Calu3 (cell line): ENCODE results near the gene KIF3C. TPM values are rescaled to one million over a fixed set of nuclear protein-coding genes. Genes with fewer than 3 reads are reported as not detected.

Experiments used
- BruUV-seq: library from RNA; stranded (reverse); fragments of 400-500 nt; replicated peaks from 2 replicates; lab custom pipeline; 2021; lab: Mats Ljungman, UMichigan
- CTCF ChIA-PET: fragments of 300-600 bp; sonication (Branson Sonifier 250); formaldehyde crosslinking; loops from one replicate; lab custom pipeline; 2022; ENCODE audit warnings: antibody characterized with exemption; lab: Charles Lee
- DNase-seq: peaks from one replicate; pipeline ENCODE4 v3.0.0; 2022
- H3K27ac Mint-ChIP-seq: one replicate; pipeline ENCODE4 v1.8.0; 2022; ENCODE audit warnings: mixed read lengths; ENCODE audit not compliant: unreplicated experiment
- H3K27me3 Mint-ChIP-seq: one replicate; pipeline ENCODE4 v1.8.0; 2022; ENCODE audit warnings: mixed read lengths; ENCODE audit not compliant: unreplicated experiment
- H3K36me3 Mint-ChIP-seq: one replicate; pipeline ENCODE4 v1.8.0; 2022; ENCODE audit warnings: mild to moderate bottlenecking, moderate library complexity, mixed read lengths; ENCODE audit not compliant: insufficient read depth, unreplicated experiment
- H3K4me1 Mint-ChIP-seq: one replicate; pipeline ENCODE4 v1.8.0; 2022; ENCODE audit warnings: mild to moderate bottlenecking, low read depth, mixed read lengths; ENCODE audit not compliant: unreplicated experiment
- H3K4me3 Mint-ChIP-seq: one replicate; pipeline ENCODE4 v1.8.0; 2022; ENCODE audit warnings: mild to moderate bottlenecking, low read depth, moderate library complexity, mixed read lengths; ENCODE audit not compliant: unreplicated experiment
- H3K9me3 Mint-ChIP-seq: one replicate; pipeline ENCODE4 v1.8.0; 2022; ENCODE audit warnings: low read depth, mixed read lengths; ENCODE audit not compliant: unreplicated experiment
- intact Hi-C: fragments of 100-400 bp; cut with micrococcal nuclease; formaldehyde crosslinking; loops from one replicate; pipeline ENCODE4 v1.10.0; 2022; ENCODE audit not compliant: unreplicated experiment
- total RNA-seq: library from RNA; stranded (reverse); gene quantifications from 2 replicates; pipeline ENCODE4 v1.2.3, GENCODE V29; 2022
- TF ChIP-seq, protein P1 (sequence below): fragments of 200-600 bp; IDR thresholded peaks from one replicate; pipeline ENCODE4 v1.8.0; 2022; ENCODE audit warnings: antibody characterized with exemption; ENCODE audit not compliant: unreplicated experiment

The KIF3C gene
- total RNA-seq, 1 experiment from 2014 or later, result 4.2 TPM

DNA sequence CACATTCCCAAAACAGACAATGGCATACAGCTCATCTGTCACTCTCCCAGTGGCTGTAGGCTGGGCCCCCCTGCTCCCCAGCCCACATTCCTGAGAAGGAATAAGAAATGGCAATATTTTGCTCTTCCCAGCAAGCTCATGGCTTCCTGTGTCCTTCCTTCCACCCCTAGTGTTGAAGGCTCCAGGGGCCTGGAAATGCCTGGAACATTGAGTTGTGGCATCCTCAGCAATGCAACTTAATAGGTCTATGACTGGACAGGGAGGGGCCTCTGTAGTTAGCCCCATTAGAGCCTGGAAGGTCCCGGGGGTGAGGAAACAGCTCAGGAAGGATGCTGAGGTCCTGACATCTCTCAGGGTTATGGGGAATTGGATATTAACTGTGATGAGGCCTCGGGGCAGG lies 3.3 kb downstream of the KIF3C start:
- Mint-ChIP-seq H3K4me3 (no peak overlapping the region), H3K9me3 (no peaks in the 10 kb centered on the region), H3K4me1 (peaks cover 28% of the 10 kb centered on the region), H3K36me3 (peaks cover 22% of the 10 kb centered on the region), H3K27ac (no peak overlapping the region), H3K27me3 (no peaks in the 10 kb centered on the region)
- TF ChIP-seq, protein P1, sequence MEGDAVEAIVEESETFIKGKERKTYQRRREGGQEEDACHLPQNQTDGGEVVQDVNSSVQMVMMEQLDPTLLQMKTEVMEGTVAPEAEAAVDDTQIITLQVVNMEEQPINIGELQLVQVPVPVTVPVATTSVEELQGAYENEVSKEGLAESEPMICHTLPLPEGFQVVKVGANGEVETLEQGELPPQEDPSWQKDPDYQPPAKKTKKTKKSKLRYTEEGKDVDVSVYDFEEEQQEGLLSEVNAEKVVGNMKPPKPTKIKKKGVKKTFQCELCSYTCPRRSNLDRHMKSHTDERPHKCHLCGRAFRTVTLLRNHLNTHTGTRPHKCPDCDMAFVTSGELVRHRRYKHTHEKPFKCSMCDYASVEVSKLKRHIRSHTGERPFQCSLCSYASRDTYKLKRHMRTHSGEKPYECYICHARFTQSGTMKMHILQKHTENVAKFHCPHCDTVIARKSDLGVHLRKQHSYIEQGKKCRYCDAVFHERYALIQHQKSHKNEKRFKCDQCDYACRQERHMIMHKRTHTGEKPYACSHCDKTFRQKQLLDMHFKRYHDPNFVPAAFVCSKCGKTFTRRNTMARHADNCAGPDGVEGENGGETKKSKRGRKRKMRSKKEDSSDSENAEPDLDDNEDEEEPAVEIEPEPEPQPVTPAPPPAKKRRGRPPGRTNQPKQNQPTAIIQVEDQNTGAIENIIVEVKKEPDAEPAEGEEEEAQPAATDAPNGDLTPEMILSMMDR, result no peak
- CTCF ChIA-PET, result no interaction called here
- DNase-seq, result no peak
- no TSS peak for BruUV-seq
- intact Hi-C loops, result no loop called here

DNA sequence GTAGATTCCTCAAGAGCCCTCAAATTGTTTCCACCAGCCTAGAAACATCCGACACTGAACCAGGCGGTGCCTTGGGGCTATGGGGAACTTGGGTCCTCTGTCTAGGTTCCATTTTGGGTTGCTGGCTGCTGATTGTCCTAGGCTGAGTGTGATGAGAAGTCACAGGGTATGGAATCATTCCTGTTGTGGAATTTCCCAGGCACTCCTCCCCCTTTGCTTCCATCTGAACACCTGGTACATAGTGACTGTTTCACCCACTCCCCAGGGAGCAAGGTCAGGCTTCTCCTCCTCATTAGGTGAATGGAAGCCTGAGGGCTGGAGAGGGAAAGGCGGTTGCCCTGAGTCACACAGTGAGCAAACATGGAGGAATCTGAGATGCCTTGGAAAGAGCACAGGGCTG lies 4.5 kb downstream of the KIF3C start:
- CTCF ChIA-PET, result no interaction called here
- intact Hi-C loops, result no loop called here
- TF ChIP-seq, protein P1, result no peak
- peaks cover 15% of the 10 kb centered on the region for H3K36me3 Mint-ChIP-seq
- H3K4me1 Mint-ChIP-seq, result peaks cover 21% of the 10 kb centered on the region
- H3K9me3 Mint-ChIP-seq, result no peaks in the 10 kb centered on the region
- no peak overlapping the region for H3K27ac Mint-ChIP-seq
- H3K27me3 Mint-ChIP-seq, result no peaks in the 10 kb centered on the region
- no peak overlapping the region for H3K4me3 Mint-ChIP-seq
- BruUV-seq, result no TSS peak
- DNase-seq, result no peak

DNA sequence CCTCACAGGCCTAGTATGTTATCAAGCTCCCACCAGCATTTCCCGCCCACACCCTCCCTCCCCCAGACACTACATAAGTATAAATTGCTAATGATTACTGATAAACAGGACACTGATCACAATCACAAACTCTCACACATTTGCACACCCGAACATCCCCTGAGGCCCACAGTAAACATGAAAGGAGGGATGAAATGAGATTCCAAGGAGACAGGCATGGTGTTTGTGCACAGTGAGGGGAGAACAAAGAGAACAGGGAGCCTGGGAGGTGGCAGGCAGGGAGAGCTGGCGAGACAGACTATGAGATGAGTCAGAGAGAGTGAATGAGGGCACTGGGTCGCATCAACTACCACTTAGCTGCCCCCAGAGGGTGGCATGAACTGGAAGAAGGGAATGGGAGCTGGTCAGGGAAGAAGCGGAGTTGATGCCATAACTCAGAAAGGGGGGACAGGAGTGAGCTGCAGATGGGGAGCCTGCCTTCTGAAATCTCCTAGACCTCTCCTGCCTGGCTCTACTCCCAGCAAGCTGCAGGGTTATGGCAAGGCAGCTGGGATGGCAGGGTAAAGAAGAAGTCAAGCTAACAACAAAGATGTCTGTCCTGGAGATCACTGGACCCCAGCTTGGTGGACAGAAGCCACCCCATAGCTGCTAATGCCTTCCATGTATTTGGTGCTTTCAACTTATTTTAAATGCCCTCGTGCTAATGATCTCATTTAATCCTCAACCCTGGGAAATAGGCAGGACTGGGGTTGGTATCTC lies 5.1 kb downstream of the KIF3C start:
- H3K27me3 Mint-ChIP-seq, result no peaks in the 10 kb centered on the region
- H3K4me1 Mint-ChIP-seq, result peaks cover 19% of the 10 kb centered on the region
- intact Hi-C loops, result no loop called here
- no peak overlapping the region for H3K4me3 Mint-ChIP-seq
- CTCF ChIA-PET, result interaction anchor here (0.8 kb wide), 1 partner anchor 123 kb away, joined by 3 read pairs; no protein-coding TSS in a partner anchor
- BruUV-seq, result no TSS peak
- DNase-seq, result no peak
- no peak overlapping the region for H3K27ac Mint-ChIP-seq
- TF ChIP-seq, protein P1, result no peak
- peaks cover 12% of the 10 kb centered on the region for H3K36me3 Mint-ChIP-seq
- no peaks in the 10 kb centered on the region for H3K9me3 Mint-ChIP-seq

DNA sequence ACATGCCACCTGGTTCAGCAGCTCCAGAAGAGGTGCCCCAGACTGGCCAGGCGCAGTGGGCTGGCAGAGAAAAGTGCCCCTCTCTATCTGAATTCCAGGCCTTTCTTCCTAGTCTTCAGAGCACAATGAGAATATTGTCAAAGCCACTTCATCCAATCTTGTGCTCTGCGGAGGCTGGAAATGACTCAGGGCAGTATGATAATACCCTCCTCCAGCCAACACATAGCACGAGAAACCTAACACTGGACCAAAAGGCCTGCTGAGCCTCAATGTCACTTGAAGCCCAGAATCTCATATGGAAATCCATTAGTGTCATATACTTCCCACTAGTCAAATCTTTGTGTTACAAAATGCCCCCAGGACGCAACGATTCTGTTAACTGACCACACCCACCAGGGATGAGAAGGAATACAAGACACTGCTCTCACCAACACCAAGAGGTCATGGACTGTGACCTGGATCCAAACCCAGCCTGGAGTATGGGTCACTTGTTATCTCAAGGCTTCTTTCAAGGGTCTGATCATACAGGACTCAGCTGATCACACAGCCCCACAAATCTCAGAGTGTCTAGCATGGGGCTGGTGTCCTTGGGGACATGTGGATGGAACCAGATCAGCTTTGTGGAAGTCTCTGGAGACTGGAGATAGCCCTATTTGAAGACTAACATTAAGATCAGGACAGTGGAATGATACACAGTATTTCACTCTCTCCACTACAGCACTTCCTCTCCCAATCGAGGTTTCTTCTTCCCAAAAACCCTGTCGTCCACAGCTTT lies 10.1 kb downstream of the KIF3C start:
- H3K4me1 Mint-ChIP-seq, result peaks cover 7% of the 10 kb centered on the region
- TF ChIP-seq, protein P1, result no peak
- H3K27me3 Mint-ChIP-seq, result no peaks in the 10 kb centered on the region
- intact Hi-C loops, result no loop called here
- H3K9me3 Mint-ChIP-seq, result no peaks in the 10 kb centered on the region
- BruUV-seq, result no TSS peak
- CTCF ChIA-PET, result interaction anchor here (0.7 to 1.4 kb wide), 2 partner anchors 10 to 70 kb away, joined by 3 to 6 read pairs; partner anchors contain the start of gene KIF3C
- no peak for DNase-seq
- no peak overlapping the region for H3K27ac Mint-ChIP-seq
- no peak overlapping the region for H3K4me3 Mint-ChIP-seq
- H3K36me3 Mint-ChIP-seq, result no peaks in the 10 kb centered on the region
